Endodermal cell (in vitro differentiated cells): ENCODE results near the gene KLHL35. TPM values are rescaled to one million over a fixed set of nuclear protein-coding genes. Genes with fewer than 3 reads are reported as not detected.

ENCODE experiments used
- DNase-seq: peaks from one replicate; pipeline ENCODE4 v3.0.0-alpha.2; 2017
- H3K27ac ChIP-seq: 2 replicates; pipeline ENCODE4 v1.5.1; 2013; ENCODE audit warnings: mild to moderate bottlenecking, low read depth, low read length, moderate library complexity
- H3K27me3 ChIP-seq: 2 replicates; pipeline ENCODE4 v1.6.1; 2013; ENCODE audit warnings: mild to moderate bottlenecking, low read length, moderate library complexity; ENCODE audit not compliant: insufficient read depth, control insufficient read depth, poor library complexity, severe bottlenecking
- H3K36me3 ChIP-seq: 2 replicates; pipeline ENCODE4 v1.7.0; 2013; ENCODE audit warnings: mild to moderate bottlenecking, low read length, moderate library complexity; ENCODE audit not compliant: control insufficient read depth, insufficient read depth
- H3K4me1 ChIP-seq: one replicate; pipeline ENCODE4 v1.7.0; 2013; ENCODE audit warnings: low read length; ENCODE audit not compliant: control insufficient read depth, insufficient read depth
- H3K4me3 ChIP-seq: 2 replicates; pipeline ENCODE4 v1.5.1; 2013; ENCODE audit warnings: mild to moderate bottlenecking, low read length, moderate library complexity
- H3K9ac ChIP-seq: 2 replicates; pipeline ENCODE4 v1.6.1; 2013; ENCODE audit warnings: mild to moderate bottlenecking, low read length, moderate library complexity; ENCODE audit not compliant: poor library complexity, severe bottlenecking; ENCODE audit errors: extremely low read depth
- H3K9me3 ChIP-seq: 2 replicates; pipeline ENCODE4 v1.6.1; 2013; ENCODE audit warnings: mild to moderate bottlenecking, low read length, moderate library complexity; ENCODE audit not compliant: control insufficient read depth
- H3K27ac Mint-ChIP-seq: 2 replicates; pipeline ENCODE4 v1.8.0; 2020; ENCODE audit warnings: mixed read lengths
- H3K27me3 Mint-ChIP-seq: 2 replicates; pipeline ENCODE4 v1.8.0; 2021; ENCODE audit warnings: mild to moderate bottlenecking, mixed read lengths; ENCODE audit not compliant: insufficient read depth
- H3K36me3 Mint-ChIP-seq: 2 replicates; pipeline ENCODE4 v1.8.0; 2020; ENCODE audit warnings: low read depth, mixed read lengths
- H3K4me1 Mint-ChIP-seq: 2 replicates; pipeline ENCODE4 v1.8.0; 2020; ENCODE audit warnings: mixed read lengths
- H3K4me3 Mint-ChIP-seq: 2 replicates; pipeline ENCODE4 v1.8.0; 2020; ENCODE audit warnings: mild to moderate bottlenecking, moderate library complexity, mixed read lengths
- H3K9me3 Mint-ChIP-seq: 2 replicates; pipeline ENCODE4 v1.8.0; 2020; ENCODE audit warnings: mild to moderate bottlenecking, mixed read lengths
- WGBS, 2 experiments: methylation state at CpG; one replicate each; pipeline versions ENCODE4 v1.1.5 to v1.1.7; 2013; ENCODE audit warnings: missing lambda C conversion rate in 2 of 2, mixed read lengths in 1 of 2; ENCODE audit not compliant: insufficient coverage in 1 of 2, insufficient read length in 1 of 2; 5-methylcytosine and 5-hydroxymethylcytosine counted together
- total RNA-seq, 2 donors: library from RNA; stranded (reverse); fragmentation: NEBNext Ultra II Directional in 1 of 2; extraction: Animal tissue kit (Norgen Biotek cat#: 25700) in 1 of 2; gene quantifications; 2 replicates in 1 of 2; 3 replicates in 1 of 2; pipeline ENCODE4 v1.2.1, GENCODE V29; 2021
- TF ChIP-seq, protein P1 (sequence below): fragments of 200-600 bp; sonication (generic); conservative IDR thresholded peaks from 2 replicates; pipeline ENCODE4 v1.5.0; 2021; ENCODE audit warnings: antibody characterized with exemption, mild to moderate bottlenecking

KLHL35 gene
- total RNA-seq, 2 donors from 2014 or later, result 0.48 TPM; not detected in 1

- Histone ChIP-seq H3K36me3 (no peaks in the 10 kb centered on the region), H3K27me3 (peaks cover 54% of the 10 kb centered on the region), H3K4me3 (peak overlapping the region; percentile 68), H3K9me3 (peaks cover 11% of the 10 kb centered on the region), H3K27ac (no peak overlapping the region), H3K4me1 (peaks cover 16% of the 10 kb centered on the region), H3K9ac (no peak overlapping the region)
- peak overlapping the region; percentile 36 for H3K4me3 Mint-ChIP-seq
- H3K9me3 Mint-ChIP-seq, result peaks cover 14% of the 10 kb centered on the region
- no peak overlapping the region for H3K27ac Mint-ChIP-seq
- 45 to 46% methylated on average over 16 to 32 of the region's 32 CpGs for WGBS, 2 experiments
- TF ChIP-seq, protein P1, sequence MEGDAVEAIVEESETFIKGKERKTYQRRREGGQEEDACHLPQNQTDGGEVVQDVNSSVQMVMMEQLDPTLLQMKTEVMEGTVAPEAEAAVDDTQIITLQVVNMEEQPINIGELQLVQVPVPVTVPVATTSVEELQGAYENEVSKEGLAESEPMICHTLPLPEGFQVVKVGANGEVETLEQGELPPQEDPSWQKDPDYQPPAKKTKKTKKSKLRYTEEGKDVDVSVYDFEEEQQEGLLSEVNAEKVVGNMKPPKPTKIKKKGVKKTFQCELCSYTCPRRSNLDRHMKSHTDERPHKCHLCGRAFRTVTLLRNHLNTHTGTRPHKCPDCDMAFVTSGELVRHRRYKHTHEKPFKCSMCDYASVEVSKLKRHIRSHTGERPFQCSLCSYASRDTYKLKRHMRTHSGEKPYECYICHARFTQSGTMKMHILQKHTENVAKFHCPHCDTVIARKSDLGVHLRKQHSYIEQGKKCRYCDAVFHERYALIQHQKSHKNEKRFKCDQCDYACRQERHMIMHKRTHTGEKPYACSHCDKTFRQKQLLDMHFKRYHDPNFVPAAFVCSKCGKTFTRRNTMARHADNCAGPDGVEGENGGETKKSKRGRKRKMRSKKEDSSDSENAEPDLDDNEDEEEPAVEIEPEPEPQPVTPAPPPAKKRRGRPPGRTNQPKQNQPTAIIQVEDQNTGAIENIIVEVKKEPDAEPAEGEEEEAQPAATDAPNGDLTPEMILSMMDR, result no peak
- no peak for DNase-seq
- no peaks in the 10 kb centered on the region for H3K36me3 Mint-ChIP-seq
- peaks cover 59% of the 10 kb centered on the region for H3K27me3 Mint-ChIP-seq
- H3K4me1 Mint-ChIP-seq, result peaks cover 12% of the 10 kb centered on the region
These were observed 2.1 kb downstream of the KLHL35 start for GRCh38 chr11:75430714-75431532.

DNA sequence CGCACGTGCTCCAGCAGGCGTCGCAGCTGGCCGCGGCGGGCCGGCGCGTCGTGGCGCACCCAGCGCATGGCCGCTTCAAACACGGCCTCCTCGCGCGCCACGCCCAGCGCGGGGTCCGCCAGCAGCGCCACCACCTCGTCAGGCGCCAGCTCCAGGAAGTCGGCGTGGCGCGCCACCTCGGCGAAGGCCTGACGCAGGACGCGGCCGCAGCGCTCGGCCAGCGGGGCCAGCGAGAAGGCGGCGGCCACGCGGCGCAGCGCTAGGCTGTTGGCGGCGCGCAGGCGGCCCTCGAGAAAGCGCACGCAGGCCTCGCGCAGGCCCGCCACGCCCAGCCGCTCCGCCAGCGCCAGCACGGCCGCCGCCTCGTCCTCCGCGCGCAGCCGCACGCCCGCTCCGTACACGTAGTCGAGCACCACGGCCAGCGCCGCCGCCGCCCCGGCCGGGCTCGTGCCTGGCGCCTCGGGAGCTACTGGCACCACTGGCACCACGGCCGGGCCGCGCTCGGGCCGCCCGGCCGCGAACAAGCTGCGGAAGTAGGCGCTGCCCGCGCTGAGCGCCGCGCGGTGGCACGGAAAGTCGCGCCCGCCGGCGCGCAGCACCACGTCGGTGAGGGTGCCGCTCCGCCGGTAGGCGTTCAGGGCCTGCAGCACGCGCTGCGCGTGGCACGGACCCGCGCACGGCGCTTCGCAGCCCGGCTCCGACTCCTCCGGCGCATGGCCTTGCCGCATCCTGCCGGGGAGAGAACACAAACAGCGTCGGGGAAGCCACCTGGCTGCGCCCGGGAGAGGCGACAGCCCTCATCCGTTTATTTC, 2.9 kb downstream of the KLHL35 start:
- Histone ChIP-seq H3K9me3 (peaks cover 11% of the 10 kb centered on the region), H3K4me3 (peak overlapping the region; percentile 68), H3K9ac (no peak overlapping the region), H3K36me3 (no peaks in the 10 kb centered on the region), H3K27me3 (peaks cover 54% of the 10 kb centered on the region), H3K4me1 (peaks cover 16% of the 10 kb centered on the region), H3K27ac (no peak overlapping the region)
- H3K9me3 Mint-ChIP-seq, result peaks cover 14% of the 10 kb centered on the region
- peaks cover 60% of the 10 kb centered on the region for H3K27me3 Mint-ChIP-seq
- no peaks in the 10 kb centered on the region for H3K36me3 Mint-ChIP-seq
- WGBS, 2 experiments, result 1 to 3% methylated on average over 52 to 134 of the region's 134 CpGs
- peak overlapping the region; percentile 36 for H3K4me3 Mint-ChIP-seq
- TF ChIP-seq, protein P1, result peak; percentile 40
- peak; percentile 87 for DNase-seq
- H3K4me1 Mint-ChIP-seq, result peaks cover 12% of the 10 kb centered on the region
- no peak overlapping the region for H3K27ac Mint-ChIP-seq

DNA sequence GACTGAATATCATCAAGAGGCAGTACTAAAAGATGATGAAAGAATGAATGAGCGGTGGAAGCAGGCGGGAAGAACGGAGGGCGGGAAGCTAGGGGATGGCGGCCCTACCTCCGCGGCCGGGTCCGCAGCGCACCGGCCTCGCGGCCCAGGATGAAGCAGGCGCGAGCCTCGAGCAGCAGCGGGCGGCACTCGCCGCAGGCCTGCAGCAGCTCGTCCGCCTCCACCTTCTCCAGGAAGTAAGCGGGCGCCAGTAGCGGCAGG, 3.4 kb downstream of the KLHL35 start:
- H3K9me3 ChIP-seq, result peaks cover 11% of the 10 kb centered on the region
- no peak overlapping the region for H3K4me3 ChIP-seq
- Mint-ChIP-seq H3K4me1 (peaks cover 16% of the 10 kb centered on the region), H3K36me3 (no peaks in the 10 kb centered on the region), H3K27ac (no peak overlapping the region), H3K4me3 (peak overlapping the region; percentile 34), H3K9me3 (peaks cover 14% of the 10 kb centered on the region), H3K27me3 (peaks cover 60% of the 10 kb centered on the region)
- DNase-seq, result no peak
- no peak overlapping the region for H3K9ac ChIP-seq
- WGBS, 2 experiments, result 45 to 54% methylated on average over 8 to 25 of the region's 25 CpGs
- H3K36me3 ChIP-seq, result no peaks in the 10 kb centered on the region
- no peak overlapping the region for H3K27ac ChIP-seq
- peaks cover 16% of the 10 kb centered on the region for H3K4me1 ChIP-seq
- H3K27me3 ChIP-seq, result peaks cover 54% of the 10 kb centered on the region
- TF ChIP-seq, protein P1, result no peak
